H1 (cell line): ENCODE measurements around the gene MAD2L1BP. TPM values are rescaled to one million over a fixed set of nuclear protein-coding genes. Genes with fewer than 3 reads are reported as not detected.

ENCODE experiments used
- BRCA1 ChIP-seq: IDR thresholded peaks from 2 replicates; pipeline ENCODE4 v1.6.1; 2012; ENCODE audit warnings: low read depth, low read length, improper control_type of control experiment
- CTCF ChIP-seq, 3 experiments: IDR thresholded peaks; 1 replicate in 2 of 3; 2 replicates in 1 of 3; pipeline versions ENCODE4 v1.5.1 to v1.6.1; 2011; ENCODE audit warnings: low read length in 3 of 3, mild to moderate bottlenecking in 3 of 3, inconsistent platforms in 2 of 3, low read depth in 1 of 3, moderate library complexity in 1 of 3; ENCODE audit not compliant: insufficient read depth in 1 of 3; ENCODE audit errors: control extremely low read depth in 1 of 3
- GTF2F1 ChIP-seq: IDR thresholded peaks from 2 replicates; pipeline ENCODE4 v1.6.1; 2012; ENCODE audit warnings: low read depth, low read length, improper control_type of control experiment, borderline replicate concordance
- HDAC6 ChIP-seq: IDR thresholded peaks from one replicate; pipeline ENCODE4 v1.7.1; 2012; ENCODE audit warnings: low read depth, mild to moderate bottlenecking, inconsistent platforms, low read length, moderate library complexity
- KDM1A ChIP-seq: fragments of 200-600, 300-600 bp; sonication (generic); IDR thresholded peaks from 2 replicates; pipeline ENCODE4 v1.7.1; 2016; ENCODE audit warnings: mild to moderate bottlenecking, low read length, borderline replicate concordance
- KDM4A ChIP-seq: IDR thresholded peaks from one replicate; pipeline ENCODE4 v1.7.1; 2012; ENCODE audit warnings: low read depth, mild to moderate bottlenecking, moderate library complexity, low read length, inconsistent platforms; ENCODE audit not compliant: severe bottlenecking
- MAX ChIP-seq: IDR thresholded peaks from 2 replicates; pipeline ENCODE4 v1.6.1; 2012; ENCODE audit warnings: inconsistent platforms
- PHF8 ChIP-seq: fragments of 200-600 bp; sonication (generic); conservative IDR thresholded peaks from 2 replicates; pipeline ENCODE4 v1.7.1; 2012; ENCODE audit warnings: low read depth, mild to moderate bottlenecking, inconsistent platforms, low read length, moderate library complexity
- POLR2A ChIP-seq, 2 experiments: IDR thresholded peaks; 1 replicate in 1 of 2; 2 replicates in 1 of 2; pipeline ENCODE4 v1.6.1; 2011; ENCODE audit warnings: low read depth in 2 of 2, low read length in 2 of 2, mild to moderate bottlenecking in 2 of 2; ENCODE audit errors: control extremely low read depth in 1 of 2
- POLR2AphosphoS5 ChIP-seq: IDR thresholded peaks from 2 replicates; pipeline ENCODE4 v1.6.1; 2011; ENCODE audit warnings: low read depth, low read length
- RAD21 ChIP-seq, 2 experiments: IDR thresholded peaks in 1 of 2; conservative IDR thresholded peaks in 1 of 2; 2 replicates each; pipeline ENCODE4 v1.6.1; 2011; ENCODE audit warnings: low read depth in 2 of 2, low read length in 2 of 2, improper control_type of control experiment in 1 of 2, inconsistent platforms in 1 of 2, mild to moderate bottlenecking in 1 of 2, moderate library complexity in 1 of 2
- SAP30 ChIP-seq: fragments of 300-600 bp; sonication (generic); IDR thresholded peaks from 2 replicates; pipeline ENCODE4 v1.7.1; 2012; ENCODE audit warnings: low read length, moderate library complexity, mild to moderate bottlenecking, inconsistent platforms; ENCODE audit not compliant: insufficient read depth, insufficient replicate concordance
- SP4 ChIP-seq: IDR thresholded peaks from 2 replicates; pipeline ENCODE4 v1.6.1; 2012; ENCODE audit warnings: low read length, inconsistent platforms
- TBP ChIP-seq: IDR thresholded peaks from 2 replicates; pipeline ENCODE4 v1.6.1; 2011; ENCODE audit warnings: low read depth, low read length, improper control_type of control experiment
- TCF12 ChIP-seq: IDR thresholded peaks from 2 replicates; pipeline ENCODE4 v1.6.1; 2011; ENCODE audit warnings: low read depth, mild to moderate bottlenecking, low read length
- TEAD4 ChIP-seq: IDR thresholded peaks from 2 replicates; pipeline ENCODE4 v1.6.1; 2012; ENCODE audit warnings: low read depth, low read length, inconsistent platforms, mixed read lengths
- USF2 ChIP-seq: IDR thresholded peaks from 2 replicates; pipeline ENCODE4 v1.6.1; 2011; ENCODE audit warnings: low read length, improper control_type of control experiment
- polyA plus RNA-seq, 7 experiments: library from polyadenylated mRNA; depleted of rRNA in 3 of 7; stranded (reverse) in 5 of 7; unstranded in 2 of 7; fragments of >200 nt in 5 of 7; fragments of 200-250 nt in 2 of 7; gene quantifications; 1 replicate in 5 of 7; 2 replicates in 1 of 7; 4 replicates in 1 of 7; pipeline versions ENCODE4 v1.2.1 to v1.2.3, GENCODE V29; 2011 to 2013; ENCODE audit warnings: missing spikeins in 2 of 7, mixed read lengths in 2 of 7
- total RNA-seq: library from RNA; stranded (reverse); fragmentation: NEBNext Ultra II Directional; extraction: Animal tissue kit (Norgen Biotek cat#: 25700); gene quantifications from 2 replicates; pipeline ENCODE4 v1.2.1, GENCODE V29; 2021

The MAD2L1BP gene
- total and polyA plus RNA-seq, 2 of the 8 experiments (the other 6 are each of a cell fraction or from before 2014, with no cell fraction given): 35.5 to 70.0 TPM

GRCh38 chr6:43668151-43669028 lies 32.8 kb downstream of the MAD2L1BP start (continued):
- TF ChIP-seq CTCF (IDR thresholded peaks at IDR 0.05; ENCODE audit: control extremely low read depth in 1 of 3, insufficient read depth in 1 of 3, low read depth in 1 of 3, low read length in 3 of 3): peak in 2 of 3 experiments; percentile 62 to 66; a peak in 3 of 4 replicates
- TF ChIP-seq TBP: peak; percentile 18; the same call in 1 of the 2 replicates
- no peak for TF ChIP-seq BRCA1
- TF ChIP-seq SAP30: peak; percentile 88
- TF ChIP-seq HDAC6: no peak
- TF ChIP-seq MAX: peak; percentile 60
- peak; percentile 81 for TF ChIP-seq TEAD4
- no peak for TF ChIP-seq GTF2F1
- TF ChIP-seq POLR2AphosphoS5: peak; percentile 93
- TF ChIP-seq USF2: no peak
- no peak for TF ChIP-seq PHF8
- no peak for TF ChIP-seq TCF12
- no peak for TF ChIP-seq KDM1A
- peak; percentile 33 to 44; a peak in 3 of 4 replicates for TF ChIP-seq RAD21 (IDR thresholded peaks at IDR 0.05 in 1 of 2, conservative IDR thresholded peaks at IDR 0.05 in 1 of 2; ENCODE audit: low read depth in 2 of 2, low read length in 2 of 2)
- no peak; the same call in 1 of the 2 replicates for TF ChIP-seq SP4
- TF ChIP-seq KDM4A: no peak
- TF ChIP-seq POLR2A (IDR thresholded peaks at IDR 0.05; ENCODE audit: control extremely low read depth in 1 of 2, low read depth in 2 of 2, low read length in 2 of 2): peak in 1 of 2 experiments; percentile 59; a peak in 1 of 3 replicates
